ENCODE results near the gene NEURL2.

DNA sequence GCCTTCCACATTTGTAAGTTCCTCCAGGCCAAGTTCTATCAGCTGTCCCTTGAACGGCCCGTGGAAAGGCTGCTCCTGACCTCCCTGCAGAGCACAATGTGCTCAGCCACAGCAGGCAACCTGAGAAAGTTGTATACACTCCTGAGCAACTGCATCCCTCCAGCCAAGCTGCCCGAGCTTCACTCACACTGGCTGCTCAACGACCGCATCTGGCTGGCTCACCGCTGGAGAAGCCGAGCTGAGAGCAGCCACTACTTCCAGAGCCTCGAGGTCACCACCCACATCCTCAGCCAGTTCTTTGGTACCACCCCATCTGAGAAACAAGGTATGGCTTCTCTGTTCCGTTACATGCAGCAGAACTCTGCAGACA is 7.9 kb downstream of the NEURL2 start:
- TF ChIP-seq EZH2 (optimal IDR thresholded peaks at IDR 0.05; ENCODE audit: low read depth, low read length) (no peak), CTCF (IDR thresholded peaks at IDR 0.05; ENCODE audit: low read length) (no peak)
